NCI-H187 (cell line): ENCODE results near the gene TSEN2.
"Not testable (repeated sequence)": the region's sequence is repeated elsewhere in the genome, so short reads cannot be mapped to it uniquely, and the experiment has no call there.

Experiments
- DNase-seq, 2 experiments: peaks; one replicate each; lab custom pipeline; 2025; lab: John Stamatoyannopoulos, UW

Gene TSEN2

DNA sequence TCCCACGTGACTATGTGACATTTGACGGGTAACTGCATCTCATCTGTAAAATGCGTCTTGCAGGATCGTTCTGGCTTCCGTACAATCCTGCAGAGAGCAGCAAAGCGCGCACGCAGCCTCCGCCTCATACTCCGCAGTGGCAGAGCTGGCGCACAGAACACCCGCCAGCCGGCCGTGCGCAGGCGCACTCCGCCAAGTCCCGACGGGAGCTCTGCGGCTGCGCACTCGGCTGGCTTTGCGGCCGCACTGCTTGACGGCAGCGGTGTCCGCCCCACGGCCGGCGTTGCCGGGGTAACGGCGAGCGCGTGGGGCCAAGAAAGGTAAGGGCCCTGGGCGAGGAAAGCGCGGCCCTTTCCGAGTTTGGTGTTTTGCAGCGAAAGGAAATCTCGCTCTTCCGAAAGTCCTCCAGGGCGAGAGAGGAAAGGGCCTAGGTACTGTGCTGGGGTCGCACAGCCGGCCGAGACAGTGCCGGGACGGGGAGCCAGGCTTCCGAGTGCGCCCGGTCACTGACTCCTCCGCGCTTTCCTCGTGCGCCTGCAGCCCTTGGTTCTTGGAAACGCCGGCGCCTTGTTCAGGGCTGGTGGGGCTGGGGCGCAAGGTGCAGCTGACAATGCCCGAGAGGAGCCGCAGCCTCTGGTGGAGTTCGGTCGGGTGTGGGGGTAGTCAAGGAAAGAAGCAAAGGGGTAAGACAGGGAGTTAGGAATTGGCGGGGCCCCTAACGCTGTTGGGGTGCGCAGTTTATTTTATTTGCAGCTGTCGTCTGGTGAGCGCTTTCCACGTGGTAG, at the start of gene TSEN2:
TSS of gene TSEN2 (plus strand) at position 283 of the 785 bp plus-strand sequence. CDS start 5,321 bp downstream, outside the sequence.
- peak; percentile 73 to 80 for DNase-seq

DNA sequence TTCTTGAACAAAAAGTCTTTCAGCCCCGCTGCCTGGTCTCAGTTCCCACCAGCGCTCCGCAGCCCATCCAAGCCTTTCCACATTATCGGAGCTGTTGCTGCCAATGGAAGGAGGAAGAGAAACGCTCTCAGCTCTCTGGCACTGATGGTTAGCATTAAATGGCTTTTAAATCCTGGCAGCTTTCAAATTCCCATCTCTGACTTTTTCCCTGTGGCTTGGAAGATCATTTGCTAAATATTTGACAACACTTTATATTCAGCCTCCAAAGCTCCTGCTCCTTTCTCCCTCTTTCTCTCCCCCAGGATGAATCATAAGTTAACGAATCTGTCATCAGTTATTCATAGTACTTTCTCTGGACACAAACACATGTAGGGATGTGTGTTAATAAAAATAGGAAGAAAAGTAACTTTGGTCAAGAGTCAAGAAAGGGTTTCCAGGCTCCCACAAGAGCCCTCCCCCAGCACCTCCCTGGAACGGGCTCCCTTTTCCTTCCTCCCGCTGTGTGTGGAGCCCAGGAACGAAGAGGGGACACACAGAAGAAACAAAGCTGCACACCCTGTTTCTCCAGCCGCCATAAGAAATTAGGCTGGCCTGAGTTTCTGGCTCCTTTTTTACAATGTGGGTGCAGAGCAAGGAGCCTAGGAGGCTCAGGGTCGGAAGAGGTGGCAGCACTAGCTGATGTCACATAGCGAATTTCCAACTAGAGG, 47.6 kb upstream of the TSEN2 start:
- DNase-seq: no peak

DNA sequence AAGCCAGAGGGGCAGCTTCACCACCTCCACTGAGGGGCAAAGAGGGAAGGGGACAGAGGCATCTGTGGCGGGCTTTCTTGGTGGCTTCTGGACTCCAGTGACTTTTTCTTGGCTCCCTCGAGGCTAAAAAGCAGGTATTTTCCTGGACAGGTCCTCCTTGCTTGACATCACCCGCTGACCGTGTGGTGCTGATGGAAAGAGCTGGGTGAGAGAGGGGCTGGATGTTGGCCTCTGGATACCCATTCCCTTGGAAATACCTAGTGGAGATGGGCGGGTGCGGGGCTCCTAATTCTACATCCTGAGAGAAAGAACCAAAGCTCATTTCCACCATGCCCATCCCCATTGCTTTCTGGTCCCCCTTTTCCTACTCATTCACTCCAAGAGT, 47.1 kb upstream of the TSEN2 start:
- no peak for DNase-seq

DNA sequence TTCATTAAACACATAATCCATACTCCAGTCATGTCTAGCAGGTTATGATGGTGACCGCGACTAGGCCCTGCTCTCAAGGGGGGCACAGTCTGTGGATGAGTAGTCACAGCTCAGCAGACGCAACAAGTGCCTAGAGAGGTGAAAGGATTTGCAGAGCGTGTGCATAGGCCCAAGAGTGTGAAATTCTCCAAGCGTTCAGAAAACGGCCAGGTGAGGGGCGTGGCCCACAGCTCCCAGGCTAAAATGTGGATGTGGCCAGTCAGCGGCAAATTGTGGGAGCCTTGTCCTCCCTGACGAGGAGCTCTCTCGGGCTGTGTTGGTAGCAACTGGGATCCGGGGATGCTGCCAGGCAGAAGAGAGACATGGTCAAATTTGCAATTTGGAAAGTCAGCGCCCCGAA, 46.4 kb upstream of the TSEN2 start:
- DNase-seq: no peak

DNA sequence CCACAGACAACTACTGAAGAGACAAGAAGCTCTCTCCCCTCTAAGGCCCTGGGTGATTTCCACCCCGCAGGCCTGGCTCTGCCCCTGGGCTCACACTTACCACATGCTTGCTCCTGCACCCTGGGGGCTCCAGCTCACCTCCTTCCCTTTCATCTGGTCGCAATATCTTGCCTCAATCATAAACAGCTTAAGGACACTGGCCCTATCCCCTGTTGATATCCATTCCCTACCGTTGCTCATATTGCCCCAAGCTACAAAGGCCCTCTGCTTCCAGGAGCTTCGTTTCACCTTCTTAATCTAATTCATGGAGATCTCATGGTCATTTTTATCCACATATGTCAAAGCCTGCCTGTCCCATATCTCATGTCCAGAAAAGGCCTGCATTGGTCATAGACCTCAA, 46.0 kb upstream of the TSEN2 start:
- no peak for DNase-seq

DNA sequence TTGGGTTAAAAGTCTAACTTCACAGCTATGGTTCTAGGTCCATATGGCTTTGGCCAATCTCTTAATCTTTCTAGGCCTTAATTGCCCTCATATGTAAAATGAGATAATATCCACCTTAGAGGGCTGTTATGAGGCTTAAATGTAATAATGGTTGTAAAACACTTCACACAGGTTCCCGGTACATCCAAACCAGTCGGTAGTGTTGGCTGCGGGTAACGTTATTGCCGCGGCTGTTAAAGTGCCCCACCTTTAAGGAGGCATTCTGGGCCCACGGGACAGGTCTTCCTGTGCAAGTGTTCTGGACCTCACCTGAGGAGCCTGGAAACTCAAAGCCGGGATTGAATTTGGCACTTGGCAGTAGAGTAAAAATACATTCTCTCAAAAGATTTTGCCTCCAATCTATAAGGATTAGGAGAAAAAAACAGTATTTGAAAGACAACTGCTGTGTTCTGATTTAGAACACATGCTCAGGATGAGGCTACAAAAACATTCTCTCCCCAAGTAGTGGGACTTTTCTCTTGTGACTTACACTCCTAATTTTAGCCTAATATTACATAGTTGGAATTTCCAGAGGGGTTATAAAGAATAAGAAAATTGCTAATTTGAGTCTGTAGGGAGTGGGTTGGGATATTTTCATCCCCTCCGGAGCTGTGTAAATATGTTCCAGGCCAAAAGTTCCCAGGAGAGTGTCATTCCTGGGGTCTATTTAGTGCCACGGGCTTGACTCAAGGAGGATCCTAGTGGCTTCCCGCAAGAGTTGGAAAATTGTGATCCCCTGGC, 44.9 kb upstream of the TSEN2 start:
- no peak for DNase-seq

DNA sequence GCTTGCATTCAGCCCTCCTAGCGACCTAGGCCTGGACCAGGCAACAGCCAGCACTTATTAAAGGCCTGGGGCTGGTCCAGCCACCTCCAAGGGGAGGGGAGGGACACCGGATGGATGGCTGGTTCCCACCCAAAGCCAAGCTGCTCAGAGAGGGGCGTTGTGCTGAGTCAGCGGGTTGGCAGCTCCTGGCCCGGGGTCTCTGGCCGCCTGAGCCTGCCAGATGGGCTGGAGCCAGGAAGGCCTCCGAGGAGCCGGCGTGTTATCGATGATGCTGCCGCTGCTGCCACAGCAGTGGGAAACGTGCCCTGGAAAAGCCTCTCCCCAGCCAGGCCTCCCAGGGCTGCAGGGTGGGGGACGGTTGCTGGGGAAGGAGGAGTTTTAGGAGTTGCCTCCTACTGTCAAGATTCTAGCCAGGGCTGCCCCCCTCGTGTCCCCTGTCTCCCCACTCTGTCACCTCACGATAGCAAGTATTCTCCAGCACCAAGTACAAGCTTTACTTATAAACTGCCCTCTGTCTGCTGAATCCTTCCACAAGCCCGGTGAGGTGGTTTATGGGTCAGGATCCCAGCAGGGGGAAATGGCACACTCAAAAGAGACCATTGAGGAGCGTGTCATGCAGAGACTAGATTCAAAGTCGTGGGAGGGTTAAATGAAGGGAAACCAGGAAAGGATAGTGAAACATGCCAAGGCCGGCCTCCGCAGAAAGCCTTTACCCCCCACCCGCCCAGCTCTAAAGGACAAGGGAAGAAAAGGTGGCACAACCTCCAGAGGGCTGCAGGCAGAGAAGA, 43.2 kb upstream of the TSEN2 start:
- no peak for DNase-seq

DNA sequence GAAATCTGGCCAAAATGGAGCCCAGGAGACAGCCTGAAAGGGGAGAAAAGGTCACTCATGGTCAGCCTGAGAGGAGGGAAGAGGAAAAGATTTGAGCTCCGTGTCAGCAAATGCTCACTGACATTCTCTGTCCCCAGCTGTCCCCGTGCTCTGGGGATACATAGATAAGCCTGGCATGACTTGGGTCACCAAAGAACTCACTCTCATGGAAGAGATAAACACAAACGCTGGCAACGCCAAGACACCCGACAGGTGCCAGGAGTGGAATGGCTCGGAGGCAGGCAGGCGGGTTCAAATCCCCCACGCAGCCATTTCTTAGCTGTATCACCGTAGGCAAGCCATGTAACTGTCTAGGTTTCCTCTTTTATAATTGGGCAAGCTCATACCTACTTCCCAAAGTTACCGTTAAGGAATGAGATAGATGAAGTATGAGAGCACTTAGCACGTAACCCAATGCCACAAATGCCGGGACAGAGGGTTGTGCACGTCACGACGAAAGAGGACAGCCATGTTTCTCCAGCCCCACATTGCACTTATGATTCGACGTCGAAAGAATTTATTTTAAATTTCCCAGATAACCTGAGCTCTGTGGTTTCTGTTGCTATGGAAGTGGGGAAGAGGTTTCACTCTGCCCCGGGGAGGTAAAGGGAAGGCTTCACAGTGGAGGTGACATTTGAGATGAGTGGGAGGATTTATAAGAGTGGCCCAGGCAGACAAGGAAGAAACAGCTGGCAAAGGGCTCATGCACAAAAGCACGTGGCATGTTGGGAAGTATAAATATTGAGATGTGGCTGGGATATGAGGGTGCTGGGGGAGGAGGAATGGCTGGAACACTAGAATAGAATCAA, 41.4 kb upstream of the TSEN2 start:
- no peak for DNase-seq

DNA sequence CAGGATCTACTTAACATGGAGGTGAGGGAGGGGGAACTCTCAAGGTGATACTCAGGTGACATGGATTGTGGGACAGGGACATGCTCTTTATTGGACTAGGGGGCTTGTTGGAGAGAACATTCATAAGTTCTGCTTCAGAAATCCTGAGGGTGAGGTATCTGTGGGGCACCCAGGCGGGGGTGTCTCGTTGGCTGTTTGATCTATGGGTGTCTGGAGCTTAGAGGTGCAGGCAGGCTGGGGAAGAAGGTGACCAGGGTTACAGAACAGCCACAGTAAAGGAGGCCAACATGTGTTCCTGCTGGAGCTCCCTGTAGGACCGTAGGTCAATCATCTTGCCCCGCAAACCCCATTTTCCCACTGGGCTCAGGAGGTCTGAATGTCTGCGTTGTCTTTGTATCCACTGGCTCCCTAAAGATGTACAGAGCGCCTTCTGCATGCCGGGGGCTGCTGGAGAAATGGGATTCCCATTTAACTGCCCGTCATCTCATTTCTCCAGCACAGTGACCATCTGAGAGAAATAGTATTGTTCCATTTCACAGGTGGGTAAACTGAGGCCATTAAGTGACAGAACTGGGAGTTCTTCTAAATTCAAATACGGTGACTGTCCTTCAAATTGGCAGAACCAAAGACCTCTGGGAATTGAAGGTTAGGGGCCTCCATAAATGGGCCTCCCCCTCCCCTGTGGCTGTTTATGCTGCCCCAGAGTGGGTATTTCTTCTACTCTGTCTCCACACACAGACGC, 40.3 kb upstream of the TSEN2 start:
- no peak for DNase-seq

DNA sequence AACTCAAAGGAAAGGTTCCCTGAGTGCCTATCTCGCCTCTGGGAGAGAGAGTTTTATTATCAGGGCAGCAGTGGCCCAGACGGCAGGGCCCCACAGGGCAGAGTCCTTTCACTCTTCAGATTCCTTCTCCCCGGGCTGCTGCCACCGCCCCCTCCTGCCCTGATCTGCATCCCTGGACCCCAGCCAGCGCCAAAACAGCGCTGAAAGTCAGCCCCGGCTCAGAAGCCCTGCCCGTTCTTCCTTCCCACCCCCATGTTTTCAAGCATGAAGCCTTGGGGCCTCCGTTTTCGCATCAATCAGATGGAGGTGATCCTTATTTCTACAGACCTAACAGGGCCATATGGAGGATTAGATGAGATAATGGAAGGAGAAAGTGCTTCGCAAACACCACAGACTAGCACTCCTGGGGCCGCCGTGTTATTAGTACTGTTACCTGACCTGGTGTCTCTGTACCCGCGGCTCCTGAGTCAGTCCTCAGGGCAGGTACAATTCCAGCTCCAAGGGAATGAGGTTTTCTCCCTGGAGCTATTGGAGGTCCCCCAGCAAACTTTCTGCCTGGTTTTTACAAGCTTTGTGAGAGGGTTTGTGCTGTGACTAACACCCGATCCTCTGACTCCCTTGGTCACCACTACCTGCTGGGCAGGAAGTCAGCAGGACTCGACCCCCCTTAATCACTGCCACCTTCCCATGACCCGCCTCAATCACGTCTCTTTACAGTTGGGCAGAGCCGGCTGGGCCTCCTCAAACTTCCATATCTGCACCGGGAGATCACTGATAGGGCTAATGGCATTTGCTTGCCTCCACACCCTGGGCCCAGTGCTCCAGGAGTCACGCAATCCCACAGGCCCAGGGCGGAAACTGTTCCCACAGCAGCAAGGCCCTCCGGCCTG, 39.5 kb upstream of the TSEN2 start:
- DNase-seq: no peak

DNA sequence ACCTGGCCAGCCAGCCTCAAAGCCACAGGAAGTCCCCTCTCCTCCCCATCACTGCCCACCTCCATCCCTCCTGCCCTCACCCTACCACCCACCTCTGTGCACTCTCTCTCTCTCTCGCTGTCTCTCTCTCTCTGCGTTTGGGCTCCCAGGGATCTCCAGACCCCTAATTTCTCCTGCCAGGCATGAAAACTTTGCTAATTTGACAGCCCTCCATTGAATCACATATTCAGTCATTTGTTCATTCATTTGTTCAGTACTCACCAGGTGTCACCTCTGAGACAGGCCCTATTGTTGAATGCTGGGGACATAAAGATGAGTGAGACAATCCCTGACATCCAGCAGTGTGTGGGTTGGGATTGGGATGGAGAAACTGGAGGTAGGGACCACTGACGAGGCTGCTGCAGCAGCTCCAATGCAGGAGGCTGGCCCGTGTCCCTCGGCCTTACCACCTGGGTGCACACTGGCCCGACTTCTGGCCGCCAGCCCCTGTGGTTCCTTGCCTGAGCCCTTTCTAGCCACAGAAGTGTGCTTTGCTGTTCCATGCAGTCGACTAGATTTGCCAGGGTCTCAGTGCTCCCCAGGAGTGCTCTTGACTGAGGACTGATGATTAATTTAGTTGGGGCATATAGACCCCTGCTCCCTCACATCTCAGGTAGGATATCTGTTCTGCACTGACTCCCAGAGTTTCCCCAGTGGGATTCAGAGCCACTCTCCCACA, 38.6 kb upstream of the TSEN2 start:
- DNase-seq: no peak

DNA sequence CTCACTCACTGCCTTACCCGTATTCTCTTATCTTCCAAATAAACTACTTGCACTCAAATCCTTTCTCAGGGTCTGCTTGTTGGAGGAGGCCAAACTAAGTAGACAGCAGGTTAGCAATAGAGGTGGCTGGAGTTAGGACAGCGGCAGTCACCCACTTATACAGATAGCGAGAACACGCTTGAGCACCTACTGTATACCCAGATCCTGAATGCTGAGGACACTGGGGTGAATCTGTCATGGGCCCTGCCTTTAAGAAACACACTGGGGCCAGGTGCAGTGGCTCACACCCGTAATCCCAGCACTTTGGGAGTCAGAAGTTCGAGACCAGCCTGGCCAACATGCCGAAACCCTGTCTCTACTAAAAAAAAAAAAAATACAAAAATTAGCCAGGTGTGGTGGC, 38.0 kb upstream of the TSEN2 start:
- DNase-seq: no peak

DNA sequence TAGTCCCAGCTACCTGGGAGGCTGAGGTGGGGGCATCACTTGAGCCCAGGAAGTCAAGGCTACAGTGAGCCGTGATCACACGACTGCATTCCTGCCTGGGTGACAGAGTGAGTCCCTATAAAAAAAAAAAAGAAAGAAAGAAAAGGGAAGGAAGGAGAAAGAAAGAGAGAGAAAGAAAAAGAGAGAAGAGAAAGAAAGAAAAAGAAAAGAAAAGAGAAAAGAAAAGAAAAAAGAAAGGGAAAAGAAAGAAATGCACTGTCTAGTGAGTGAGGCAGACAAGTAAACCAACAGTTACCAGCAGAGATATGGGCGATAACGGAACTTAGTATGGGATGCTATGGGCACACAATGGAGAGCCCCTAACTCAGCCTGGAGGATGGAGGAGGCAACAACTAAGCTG, 37.2 kb upstream of the TSEN2 start:
- no peak for DNase-seq

DNA sequence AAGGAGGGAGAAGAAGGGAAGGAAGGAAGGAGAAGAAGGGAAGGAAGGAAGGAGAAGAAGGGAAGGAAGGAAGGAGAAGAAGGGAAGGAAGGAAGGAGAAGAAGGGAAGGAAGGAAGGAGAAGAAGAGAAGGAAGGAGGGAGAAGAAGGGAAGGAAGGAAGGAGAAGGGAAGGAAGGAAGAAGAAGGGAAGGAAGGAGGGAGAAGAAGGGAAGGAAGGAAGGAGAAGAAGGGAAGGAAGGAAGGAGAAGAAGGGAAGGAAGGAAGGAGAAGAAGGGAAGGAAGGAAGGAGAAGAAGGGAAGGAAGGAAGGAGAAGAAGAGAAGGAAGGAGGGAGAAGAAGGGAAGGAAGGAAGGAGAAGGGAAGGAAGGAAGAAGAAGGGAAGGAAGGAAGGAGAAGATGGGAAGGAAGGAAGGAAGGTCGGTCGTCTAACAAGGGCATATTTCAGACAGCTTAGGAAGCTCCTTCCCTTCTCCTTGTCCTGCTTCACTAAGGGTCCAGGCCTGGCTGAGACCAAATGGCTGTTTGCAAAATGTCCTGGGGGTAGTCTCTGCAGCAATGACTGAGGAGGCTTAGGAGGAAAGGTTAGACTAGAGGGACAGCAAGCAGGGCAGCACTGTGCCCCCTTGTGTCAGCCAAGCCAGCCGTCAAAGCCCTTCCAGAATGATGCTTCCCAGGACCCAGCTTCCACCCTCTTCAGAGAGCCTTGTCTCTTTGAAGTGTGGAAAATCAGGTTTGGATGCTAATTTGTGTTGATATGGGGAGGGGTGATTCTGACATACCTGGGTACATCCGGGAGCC, 35.7 kb upstream of the TSEN2 start:
- DNase-seq: not testable (repeated sequence)

DNA sequence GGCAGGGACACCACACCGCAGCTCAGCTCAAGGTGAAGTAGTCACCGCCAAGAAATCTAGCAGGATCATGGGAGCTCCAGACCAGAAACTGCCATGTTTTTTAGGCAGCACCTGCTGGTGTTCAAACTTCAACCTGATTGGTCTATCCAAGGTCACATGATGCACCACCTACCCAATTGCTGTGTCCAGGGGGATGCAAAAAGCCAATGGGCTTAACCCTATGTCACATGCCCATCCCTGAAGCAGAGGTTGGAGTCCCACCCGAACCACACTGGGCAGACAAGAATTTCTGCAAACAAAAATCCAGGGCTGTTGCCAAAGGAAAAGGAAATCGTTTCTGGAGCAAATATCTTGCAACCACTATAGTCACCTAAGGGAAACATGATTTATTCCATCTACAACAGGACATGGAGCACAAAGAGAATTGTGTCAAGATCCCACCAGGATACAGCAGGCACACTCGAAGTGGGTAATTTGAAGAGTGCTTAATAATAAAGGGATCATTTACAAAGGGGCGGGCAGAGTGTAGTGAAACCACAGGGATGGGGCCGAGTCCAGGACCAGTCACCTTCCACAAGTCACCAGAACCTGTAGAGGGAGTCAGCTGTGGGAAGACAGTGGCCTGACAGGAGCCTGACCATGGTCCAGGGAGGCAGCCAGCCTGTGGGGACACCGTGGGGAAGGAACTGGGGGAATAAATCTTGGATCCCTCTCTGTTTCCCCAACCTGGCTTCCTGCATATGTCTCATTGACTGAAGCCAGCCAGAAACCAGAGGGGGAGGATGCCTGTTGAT, 34.2 kb upstream of the TSEN2 start:
- no peak for DNase-seq

DNA sequence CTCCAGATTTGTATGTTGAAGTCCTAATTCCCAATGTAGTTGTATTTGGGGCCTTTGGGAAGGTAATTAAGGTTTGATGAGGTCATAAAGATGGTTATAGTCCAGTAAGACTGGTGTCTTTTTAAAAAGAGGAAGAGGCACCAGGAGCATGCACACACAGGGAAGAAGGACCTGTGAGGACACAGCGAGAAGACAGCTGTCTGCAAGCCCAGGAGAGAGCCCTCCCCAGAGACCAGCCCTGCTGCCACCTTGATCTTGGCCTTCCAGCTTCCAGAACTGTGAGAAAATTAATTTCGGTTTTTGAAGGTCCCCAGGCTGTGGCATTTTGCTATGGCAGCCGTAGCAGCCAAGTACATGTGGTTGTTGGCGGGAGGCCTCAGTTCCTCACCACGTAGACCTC, 32.8 kb upstream of the TSEN2 start:
- no peak for DNase-seq

DNA sequence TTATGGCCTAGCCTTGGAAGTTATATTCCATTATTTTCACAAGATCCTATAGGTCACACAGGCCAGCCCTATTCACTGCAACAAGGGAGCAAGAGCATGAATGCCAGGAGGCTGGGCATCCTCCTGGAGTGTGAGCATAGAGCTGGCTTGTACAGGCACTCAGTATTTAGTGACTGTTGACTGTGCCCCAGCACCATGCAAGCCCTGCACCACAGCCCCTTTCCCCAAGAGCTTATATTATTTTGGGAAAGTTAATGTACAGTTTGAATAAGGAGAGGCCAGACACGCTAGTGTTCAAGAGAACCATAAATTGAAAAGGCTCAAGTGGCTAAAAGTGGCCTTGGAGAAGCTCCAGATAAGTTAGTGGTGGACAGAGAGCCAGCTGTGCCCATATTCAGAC, 32.3 kb upstream of the TSEN2 start:
- no peak for DNase-seq
